ENCODE measurements around the gene HDGF. TPM values are rescaled to one million over a fixed set of nuclear protein-coding genes. Genes with fewer than 3 reads are reported as not detected.

HDGF gene
- total and polyA plus RNA-seq, 9 of the 15 experiments (the other 6 are each of a cell fraction or from before 2014, with no cell fraction given), result 38.8 to 601 (median 400) TPM

GRCh38 chr1:156767101-156767878 lies 15.8 kb upstream of the HDGF start, which contains the start of gene PRCC (continued):
- TF ChIP-seq STAT6 (CRISPR knock-in tag; IDR thresholded peaks at IDR 0.05), result 0 out of 2 replicates have a peak, but pooled peaks have one; percentile 48
- peak; percentile 34; the same call in 1 of the 2 replicates for TF ChIP-seq NCOA1 (IDR thresholded peaks at IDR 0.05; ENCODE audit: low read depth)
- TF ChIP-seq ZNF507 (tag; conservative IDR thresholded peaks at IDR 0.05), result no peak
- TF ChIP-seq MAFF (IDR thresholded peaks at IDR 0.05; ENCODE audit: low read length), result peak; percentile 29
- TF ChIP-seq MAFG (tag; conservative IDR thresholded peaks at IDR 0.05), result no peak
- peak; percentile 92 for TF ChIP-seq MTA1 (IDR thresholded peaks at IDR 0.05; ENCODE audit: borderline replicate concordance)
- TF ChIP-seq KDM5B (IDR thresholded peaks at IDR 0.05; ENCODE audit: insufficient replicate concordance, low read depth, low read length), result no peak
- peak; percentile 76; the same call in 1 of the 2 replicates for TF ChIP-seq FOXP4 (CRISPR knock-in tag; IDR thresholded peaks at IDR 0.05; ENCODE audit: borderline replicate concordance)
- TF ChIP-seq HMGXB4 (CRISPR knock-in tag; IDR thresholded peaks at IDR 0.05), result peak; percentile 99
- TF ChIP-seq RFX5 (IDR thresholded peaks at IDR 0.05; ENCODE audit: low read depth, low read length), result no peak
- no peak; the same call in 1 of the 2 replicates for TF ChIP-seq THAP12 (CRISPR knock-in tag; IDR thresholded peaks at IDR 0.05)
- TF ChIP-seq ZEB2 (IDR thresholded peaks at IDR 0.05), result no peak
- TF ChIP-seq ZNF239 (CRISPR knock-in tag; IDR thresholded peaks at IDR 0.05), result peak; percentile 50; the same call in 1 of the 2 replicates
- peak; percentile 63; the same call in 1 of the 2 replicates for TF ChIP-seq ATF1 (CRISPR knock-in tag; IDR thresholded peaks at IDR 0.05)
- peak; percentile 95 for TF ChIP-seq ATF1 (tag; IDR thresholded peaks at IDR 0.05)
- no peak for TF ChIP-seq SNIP1 (IDR thresholded peaks at IDR 0.05; ENCODE audit: low read depth)
- TF ChIP-seq ZNF76 (CRISPR knock-in tag; IDR thresholded peaks at IDR 0.05; ENCODE audit: borderline replicate concordance), result peak; percentile 82; the same call in 1 of the 2 replicates

All from K562 (cell line).